GM12878 (cell line): ENCODE data around the gene RNLS. TPM values are rescaled to one million over a fixed set of nuclear protein-coding genes. Genes with fewer than 3 reads are reported as not detected.

ENCODE experiments used
- ATAC-seq: fragments of 200-7000 bp; cut with Tn5 transposase; 3 replicates; pipeline ENCODE4 v1.9.1; 2020; ENCODE audit warnings: mild to moderate bottlenecking, moderate library complexity
- Bru-seq: library from RNA; stranded (reverse); fragments of 400-500 nt; gene quantifications from one replicate; lab custom pipeline; 2021; lab: Mats Ljungman, UMichigan
- BruChase-seq, 2 experiments: library from RNA; stranded (reverse); fragments of 400-500 nt; gene quantifications; one replicate each; lab custom pipeline; 2021; lab: Mats Ljungman, UMichigan
- BruUV-seq: library from RNA; stranded (reverse); fragments of 400-500 nt; replicated peaks from 2 replicates; lab custom pipeline; 2021; lab: Mats Ljungman, UMichigan
- CTCF ChIA-PET: fragments of 300-600 bp; sonication (Branson Sonifier 250); formaldehyde crosslinking; extraction: SDS; loops from one replicate; lab custom pipeline; 2021; ENCODE audit warnings: inconsistent platforms; lab: Yijun Ruan, JAX
- POLR2A ChIA-PET: fragments of 350-600 bp; formaldehyde crosslinking; extraction: SDS; loops from one replicate; lab custom pipeline; 2021; ENCODE audit warnings: inconsistent platforms; lab: Charles Lee
- RAD21 ChIA-PET: fragments of 300-600 bp; sonication (Branson Sonifier 250); formaldehyde crosslinking; loops from one replicate; lab custom pipeline; 2023; ENCODE audit warnings: antibody characterized with exemption; ENCODE audit not compliant: unreplicated experiment; lab: Charles Lee
- SMC1A ChIA-PET: fragments of 300-600 bp; sonication (Branson Sonifier 250); formaldehyde crosslinking; loops from one replicate; lab custom pipeline; 2023; ENCODE audit not compliant: unreplicated experiment, uncharacterized antibody; lab: Charles Lee
- DNase-seq: peaks from one replicate; pipeline ENCODE4 v3.0.0-alpha.2; 2011; ENCODE audit warnings: low read depth, low spot score
- FAIRE-seq: peaks from 3 replicates; lab custom pipeline; 2011; peaks lifted over from hg19 to GRCh38; lab: Jason Lieb, UNC
- H2AFZ ChIP-seq: 2 replicates; pipeline ENCODE4 v1.6.0; 2011; ENCODE audit warnings: low read depth, low read length, control low read depth; ENCODE audit not compliant: control insufficient read depth
- H3K27ac ChIP-seq: 2 replicates; pipeline ENCODE4 v1.5.1; 2011; ENCODE audit warnings: control low read depth; ENCODE audit not compliant: control insufficient read depth, insufficient read depth
- H3K27me3 ChIP-seq, 2 experiments: replicated peaks in 1 of 2; 2 replicates each; pipeline versions ENCODE4 v1.6.0 to v1.6.1; 2011; ENCODE audit warnings: low read length in 1 of 2; ENCODE audit not compliant: control insufficient read depth in 2 of 2, insufficient read depth in 2 of 2
- H3K36me3 ChIP-seq, 2 experiments: 2 replicates each; pipeline ENCODE4 v1.5.1; 2011; ENCODE audit warnings: low read length in 1 of 2; ENCODE audit not compliant: control insufficient read depth in 2 of 2, insufficient read depth in 2 of 2
- H3K4me1 ChIP-seq: 2 replicates; pipeline ENCODE4 v1.6.1; 2011; ENCODE audit warnings: mild to moderate bottlenecking, low read length, moderate library complexity, mixed read lengths; ENCODE audit not compliant: control insufficient read depth, insufficient read depth
- H3K4me2 ChIP-seq: 2 replicates; pipeline ENCODE4 v1.6.0; 2011; ENCODE audit warnings: control low read depth; ENCODE audit not compliant: control insufficient read depth, insufficient read depth
- H3K4me3 ChIP-seq: fragments of 200-600 bp; sonication (generic); 2 replicates; pipeline ENCODE4 v1.5.1; 2016
- H3K79me2 ChIP-seq: 2 replicates; pipeline ENCODE4 v1.6.0; 2011; ENCODE audit warnings: low read length; ENCODE audit not compliant: control insufficient read depth, insufficient read depth
- H3K9ac ChIP-seq: 2 replicates; pipeline ENCODE4 v1.8.0; 2011; ENCODE audit warnings: low read length, control low read depth, mixed read lengths; ENCODE audit not compliant: control insufficient read depth, insufficient read depth
- H3K9me3 ChIP-seq: replicated peaks from 3 replicates; pipeline ENCODE4 v1.5.1; 2011; ENCODE audit warnings: mild to moderate bottlenecking, low read length; ENCODE audit not compliant: control insufficient read depth, insufficient read depth
- H4K20me1 ChIP-seq: 2 replicates; pipeline ENCODE4 v1.6.0; 2011; ENCODE audit not compliant: control insufficient read depth, insufficient read depth
- CBX5 ChIP-seq: sonication (generic); IDR thresholded peaks from 2 replicates; pipeline ENCODE4 v1.6.1; 2016; ENCODE audit warnings: low read depth, moderate library complexity, mild to moderate bottlenecking, inconsistent platforms
- E4F1 ChIP-seq: fragments of 450-650 bp; IDR thresholded peaks from 2 replicates; pipeline ENCODE4 v1.6.1; 2018; ENCODE audit warnings: borderline replicate concordance, mild to moderate bottlenecking; ENCODE audit not compliant: partially characterized antibody
- ETV6 ChIP-seq, 2 experiments: fragments of 450-650 bp in 1 of 2; IDR thresholded peaks in 1 of 2; conservative IDR thresholded peaks in 1 of 2; 2 replicates each; pipeline ENCODE4 v1.6.1; 2014; ENCODE audit warnings: antibody characterized with exemption in 1 of 2, borderline replicate concordance in 1 of 2, low read depth in 1 of 2, mild to moderate bottlenecking in 1 of 2, moderate library complexity in 1 of 2
- MLLT1 ChIP-seq: fragments of 450-650 bp; IDR thresholded peaks from 2 replicates; pipeline ENCODE4 v1.6.1; 2016; ENCODE audit warnings: mild to moderate bottlenecking
- NBN ChIP-seq: fragments of 450-650 bp; IDR thresholded peaks from 2 replicates; pipeline ENCODE4 v1.6.1; 2016
- POLR2A ChIP-seq: IDR thresholded peaks from 2 replicates; pipeline ENCODE4 v1.6.1; 2011; ENCODE audit warnings: low read depth, mild to moderate bottlenecking, low read length
- POLR2AphosphoS2 ChIP-seq: IDR thresholded peaks from 2 replicates; pipeline ENCODE4 v1.6.1; 2011; ENCODE audit warnings: low read depth, mild to moderate bottlenecking, low read length, improper control_type of control experiment, moderate library complexity
- RAD21 ChIP-seq: IDR thresholded peaks from 2 replicates; pipeline ENCODE4 v1.6.1; 2011; ENCODE audit warnings: mild to moderate bottlenecking, low read depth, low read length, moderate library complexity; ENCODE audit not compliant: insufficient read depth
- RELB ChIP-seq: fragments of 450-650 bp; IDR thresholded peaks from 2 replicates; pipeline ENCODE4 v1.6.1; 2017; ENCODE audit warnings: low read depth, mild to moderate bottlenecking, moderate library complexity
- SIN3A ChIP-seq: IDR thresholded peaks from 2 replicates; pipeline ENCODE4 v1.6.1; 2012; ENCODE audit warnings: low read depth, low read length, improper control_type of control experiment
- SMARCA5 ChIP-seq: fragments of 450-650 bp; IDR thresholded peaks from 2 replicates; pipeline ENCODE4 v1.6.1; 2017; ENCODE audit warnings: mild to moderate bottlenecking
- TARDBP ChIP-seq: IDR thresholded peaks from 2 replicates; pipeline ENCODE4 v1.6.1; 2016; ENCODE audit warnings: borderline replicate concordance
- WGBS: methylation state at CpG from one replicate; pipeline ENCODE4 v1.1.6; 2016; ENCODE audit warnings: low lambda C conversion rate; ENCODE audit not compliant: insufficient replicate concordance, insufficient coverage; ENCODE audit errors: missing lambda C conversion rate; 5-methylcytosine and 5-hydroxymethylcytosine counted together
- in situ Hi-C: fragments of 300-500 bp; cut with MboI; formaldehyde crosslinking; loops from 9 replicates; pipeline ENCODE4 v1.14.3; 2018; ENCODE audit warnings: mixed read lengths
- intact Hi-C: fragments of 100-400 bp; cut with micrococcal nuclease; formaldehyde crosslinking; loops from one replicate; pipeline ENCODE4 v1.14.2; 2022; ENCODE audit not compliant: unreplicated experiment
- long read RNA-seq, 2 experiments: library from polyadenylated mRNA; unstranded; transcript quantifications; one replicate each; pipeline ENCODE4 v2.0.0, GENCODE V29; 2019 to 2020
- polyA minus RNA-seq, 3 experiments: library from RNA; depleted of rRNA, polyadenylated mRNA; stranded (reverse); fragments of >200 nt; gene quantifications; 2 replicates each; pipeline ENCODE4 v1.2.3, GENCODE V29; 2011
- polyA plus RNA-seq, 11 experiments: library from polyadenylated mRNA; depleted of rRNA in 4 of 11; unstranded in 6 of 11; stranded (reverse) in 5 of 11; fragments of >200 nt; fragmentation: Nextera tagmentation in 4 of 11; fragmentation: Illumina TruSeq in 1 of 11; extraction: Ambion mirVana in 4 of 11; extraction: Trizol in 1 of 11; gene quantifications; 1 replicate in 1 of 11; 2 replicates in 10 of 11; pipeline versions ENCODE4 v1.2.1 to v1.2.3, GENCODE V29; 2011 to 2016; ENCODE audit warnings: inconsistent platforms in 2 of 11, missing spikeins in 2 of 11, low read depth in 1 of 11
- total RNA-seq, 4 experiments: library from RNA; depleted of rRNA in 3 of 4; stranded (reverse); fragments of >200 nt in 3 of 4; fragmentation: Illumina TruSeq in 1 of 4; extraction: Trizol in 1 of 4; gene quantifications; 2 replicates each; pipeline versions ENCODE4 v1.2.1 to v1.2.3, GENCODE V29; 2013 to 2021

Gene RNLS
- 13.9 and 16.0 TPM in 2 replicates for total RNA-seq (2013; cell fraction: nucleolus; rRNA removed)
- 4.7 and 6.5 TPM in 2 replicates for total RNA-seq (2014; rRNA removed)
- total RNA-seq (2014; rRNA removed; fragmentation: Illumina TruSeq; extraction: Trizol) = 3.4 and 3.7 TPM in 2 replicates
- total RNA-seq (2021) = 4.1 and 5.5 TPM in 2 replicates
- 3.3 TPM for polyA plus RNA-seq (2011; ENCODE audit: low read depth)
- 4.1 and 5.3 TPM in 2 replicates for polyA plus RNA-seq (2011; rRNA removed)
- polyA plus RNA-seq (2011; cell fraction: cytosol; rRNA removed) = 3.5 and 4.0 TPM in 2 replicates
- polyA plus RNA-seq (2011; cell fraction: nucleus; rRNA removed) = 1.4 and 3.1 TPM in 2 replicates
- polyA plus RNA-seq (2012) = 3.0 and 5.1 TPM in 2 replicates
- 4.5 and 5.6 TPM in 2 replicates for polyA plus RNA-seq (2014; fragmentation: Illumina TruSeq; extraction: Trizol)
- 1 to 10 TPM; 3.7 to 4.1 TPM for polyA plus RNA-seq (2014; fragmentation: Nextera tagmentation; extraction: Ambion mirVana)
- 4.9 and 6.7 TPM in 2 replicates for polyA plus RNA-seq (2014; rRNA removed)
- polyA plus RNA-seq (2016; fragmentation: Nextera tagmentation; extraction: Ambion mirVana) = 1 to 10 TPM; 6.1 to 6.6 TPM
- polyA minus RNA-seq (2011; rRNA and poly(A)+ RNA removed) = 2.0 and 4.1 TPM in 2 replicates
- polyA minus RNA-seq (2011; cell fraction: cytosol; rRNA and poly(A)+ RNA removed) = not detected in 2 replicates
- 4.7 and 4.9 TPM in 2 replicates for polyA minus RNA-seq (2011; cell fraction: nucleus; rRNA and poly(A)+ RNA removed)
- Bru-seq, nascent RNA = percentile 40 among the genes with signal in this experiment
- percentile 33 among the genes with signal in this experiment for BruChase-seq, experiment 1, labeled RNA remaining after a 6-hour chase
- percentile 40 among the genes with signal in this experiment for BruChase-seq, experiment 2, labeled RNA remaining after a 2-hour chase
- long read RNA-seq, experiment 1 = 0 reads
- long read RNA-seq, experiment 2, partial matches to known transcripts = 0 of 4 reads
- long read RNA-seq, experiment 2, other reads (novel, unspliced or antisense) = 2 of 4 reads

- no peak for FAIRE-seq
- no peaks in the 10 kb centered on the region for H4K20me1 ChIP-seq
- intact Hi-C loops = loop anchor here (5.0 kb wide), 1 partner anchor 229 kb away; no protein-coding TSS in a partner anchor
- H3K4me1 ChIP-seq = peaks cover 4% of the 10 kb centered on the region; the same call in 1 of the 2 replicates
- ChIA-PET POLR2A (interaction anchor here (0.5 to 1.4 kb wide), 4 partner anchors 16 to 764 kb away, joined by 3 to 5 read pairs (median 3); no protein-coding TSS in a partner anchor), RAD21 (interaction anchor here (0.8 to 1.9 kb wide), 7 partner anchors 9 to 789 kb away, joined by 3 to 6 read pairs (median 4); no protein-coding TSS in a partner anchor), SMC1A (interaction anchor here (0.7 to 2.5 kb wide), 7 partner anchors 14 to 661 kb away, joined by 3 to 10 read pairs (median 3); no protein-coding TSS in a partner anchor), CTCF (interaction anchor here (0.5 to 8.7 kb wide), 31 partner anchors 9 to 768 kb away, joined by 3 to 86 read pairs (median 4); no protein-coding TSS in a partner anchor)
- H3K4me2 ChIP-seq = peak within 1 kb of the TSS; percentile 51
- under 1% methylated on average over 61 of the region's 63 CpGs for WGBS
- H3K27ac ChIP-seq = peak within 1 kb of the TSS; percentile 87
- peak within 1 kb of the TSS; percentile 86 for H3K9ac ChIP-seq
- H3K9me3 ChIP-seq = no peaks in the 10 kb centered on the region; the same call in 2 of the 3 replicates
- BruUV-seq = TSS peak; percentile 92
- H3K4me3 ChIP-seq = peak within 1 kb of the TSS; percentile 69
- H2AFZ ChIP-seq = peak within 1 kb of the TSS; percentile 84
- in situ Hi-C loops = no loop called here
- peak; percentile 97 for ATAC-seq
- H3K36me3 ChIP-seq = no peaks in the 10 kb centered on the region
- DNase-seq = peak; percentile 37
- no peaks in the 10 kb centered on the region for H3K27me3 ChIP-seq
- no peaks in the 10 kb centered on the region; the same call in 1 of the 2 replicates for H3K79me2 ChIP-seq
- TF ChIP-seq SMARCA5 (peak; percentile 90; the same call in 1 of the 2 replicates), CBX5 (no peak), ETV6 (conservative IDR thresholded peaks at IDR 0.05 in 1 of 2, IDR thresholded peaks at IDR 0.05 in 1 of 2; ENCODE audit: borderline replicate concordance in 1 of 2, low read depth in 1 of 2) (no peak), TARDBP (no peak), E4F1 (no peak), POLR2AphosphoS2 (peak; percentile 62; the same call in 1 of the 2 replicates), POLR2A (peak; percentile 91), SIN3A (0 out of 2 replicates have a peak, but pooled peaks have one; percentile 50), MLLT1 (peak; percentile 65), RAD21 (peak; percentile 60), RELB (peak; percentile 66), NBN (peak; percentile 61; the same call in 1 of the 2 replicates)
Measured at GRCh38 chr10:88582806-88583583, at the start of gene RNLS. RNLS (minus strand) TSS chr10:88583318.
